AML-193 (cell line): ENCODE results near the gene GNAI3.
A peak's percentile ranks its signal among the peaks of the same experiment; 100 is the strongest.

Experiments
- DNase-seq, 2 experiments: peaks; one replicate each; lab custom pipeline; 2025; lab: John Stamatoyannopoulos, UW

Gene GNAI3

DNA sequence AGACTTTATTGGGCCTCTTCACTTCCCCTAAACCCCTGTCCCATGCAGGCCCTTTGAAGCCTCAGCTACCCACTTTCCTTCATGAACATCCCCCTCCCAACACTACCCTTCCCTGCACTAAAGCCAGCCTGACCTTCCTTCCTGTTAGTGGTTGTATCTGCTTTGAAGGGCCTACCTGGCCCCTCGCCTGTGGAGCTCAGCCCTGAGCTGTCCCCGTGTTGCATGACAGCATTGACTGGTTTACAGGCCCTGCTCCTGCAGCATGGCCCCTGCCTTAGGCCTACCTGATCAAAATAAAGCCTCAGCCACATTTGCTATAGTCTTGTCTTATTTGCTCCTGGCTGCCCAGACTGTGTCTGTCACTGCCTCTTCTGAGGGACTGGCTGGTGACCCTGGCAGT lies 113.0 kb downstream of the GNAI3 start:
- DNase-seq: no peak

DNA sequence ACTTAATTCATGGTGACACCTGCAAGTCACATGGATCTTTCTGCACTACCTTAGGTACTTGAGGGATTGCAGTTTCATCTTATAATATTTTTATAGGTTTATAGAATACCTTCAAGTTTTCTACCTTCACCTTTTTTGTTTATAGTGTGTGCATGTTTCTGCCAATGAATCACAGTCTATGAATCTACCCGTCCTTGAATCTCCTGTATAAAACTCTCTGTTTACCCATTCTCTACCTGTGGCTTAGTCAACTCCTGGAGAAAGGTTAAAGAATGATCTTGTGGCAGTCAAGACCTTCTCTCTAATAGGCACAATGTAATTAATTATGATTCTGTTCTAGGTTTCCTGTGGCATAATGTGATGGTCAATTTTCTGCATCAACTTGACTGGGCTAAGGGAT lies 116.3 kb downstream of the GNAI3 start:
- no peak for DNase-seq

DNA sequence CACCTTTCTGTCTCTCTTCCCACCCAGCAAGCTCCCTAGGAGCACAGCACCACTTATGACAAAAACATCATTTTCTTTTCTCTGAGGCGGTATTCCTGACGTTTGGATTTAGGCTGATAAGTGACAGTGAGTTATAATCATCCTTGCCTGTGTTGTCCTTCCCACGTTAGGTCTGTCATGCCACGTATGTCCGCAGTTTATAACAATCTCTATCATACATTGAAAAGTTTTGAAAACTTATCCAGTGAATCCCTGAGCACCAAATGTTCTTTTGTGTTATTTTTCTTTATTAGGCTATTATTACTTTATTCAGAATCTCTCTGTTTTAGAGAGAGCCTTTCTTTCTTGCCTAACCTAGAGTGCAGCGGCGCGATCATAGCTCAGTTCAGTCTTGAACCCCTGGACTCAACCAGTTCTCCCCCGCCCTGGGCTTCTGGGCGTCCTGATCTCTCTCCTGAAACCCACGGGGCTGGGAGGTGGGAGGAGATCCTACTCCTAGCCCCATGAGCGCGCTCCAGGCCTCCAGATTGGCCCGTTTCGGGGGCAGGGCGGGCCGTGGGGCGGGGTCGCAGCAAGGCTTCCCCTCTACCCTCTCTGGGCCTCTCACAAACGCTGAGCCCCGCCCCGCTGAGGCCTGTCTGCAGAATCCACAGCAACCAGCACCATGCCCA lies 119.2 kb downstream of the GNAI3 start, which contains the start of gene GSTM2:
Gene GSTM2, plus strand, starts transcription at position 606 of the 671 bp plus-strand sequence. Its CDS starts 59 bp downstream, at position 665.
- DNase-seq: peak; percentile 78 to 83
